MM.1S (cell line): Measurements from ENCODE around the gene NFE2L3.

ENCODE experiments used
- DNase-seq: peaks from one replicate; pipeline ENCODE4 v3.0.0-alpha.2; 2015
- H2AFZ ChIP-seq: fragments of 300-600 bp; sonication (generic); 2 replicates; pipeline ENCODE4 v1.6.0; 2016; ENCODE audit warnings: antibody characterized with exemption, low read length
- H3F3A ChIP-seq: fragments of 300-600 bp; sonication (generic); 2 replicates; pipeline ENCODE4 v1.6.1; 2016; ENCODE audit warnings: mild to moderate bottlenecking, antibody characterized with exemption, low read length, moderate library complexity, mixed read lengths; ENCODE audit not compliant: insufficient read depth
- H3K27ac ChIP-seq: fragments of 300-600 bp; sonication (generic); 2 replicates; pipeline ENCODE4 v1.5.1; 2016; ENCODE audit warnings: mild to moderate bottlenecking, low read length
- H3K27me3 ChIP-seq: fragments of 300-600 bp; sonication (generic); replicated peaks from 2 replicates; pipeline ENCODE4 v1.6.0; 2016; ENCODE audit warnings: low read length; ENCODE audit not compliant: insufficient read depth
- H3K36me3 ChIP-seq: fragments of 300-600 bp; sonication (generic); replicated peaks from 2 replicates; pipeline ENCODE4 v1.6.1; 2016; ENCODE audit warnings: mild to moderate bottlenecking, low read length, mixed read lengths; ENCODE audit not compliant: insufficient read depth
- H3K4me1 ChIP-seq: fragments of 300-600 bp; sonication (generic); 2 replicates; pipeline ENCODE4 v1.6.1; 2016; ENCODE audit warnings: low read length, mixed read lengths
- H3K4me2 ChIP-seq: fragments of 300-600 bp; sonication (generic); 2 replicates; pipeline ENCODE4 v1.6.0; 2016; ENCODE audit warnings: low read depth, low read length
- H3K4me3 ChIP-seq: fragments of 300-600 bp; sonication (generic); 2 replicates; pipeline ENCODE4 v1.5.1; 2016; ENCODE audit warnings: low read length, mixed read lengths
- H3K79me2 ChIP-seq: fragments of 300-600 bp; sonication (generic); 2 replicates; pipeline ENCODE4 v1.6.1; 2016; ENCODE audit warnings: mixed run types, low read length, mixed read lengths
- H3K9ac ChIP-seq: fragments of 300-600 bp; sonication (generic); 2 replicates; pipeline ENCODE4 v1.6.1; 2016; ENCODE audit warnings: low read length, mixed read lengths
- H3K9me2 ChIP-seq: fragments of 300-600 bp; sonication (generic); replicated peaks from 2 replicates; pipeline ENCODE4 v1.6.1; 2016; ENCODE audit warnings: mild to moderate bottlenecking, low read length, mixed read lengths; ENCODE audit not compliant: insufficient read depth
- H3K9me3 ChIP-seq: fragments of 300-600 bp; sonication (generic); replicated peaks from 2 replicates; pipeline ENCODE4 v1.6.1; 2016; ENCODE audit warnings: mild to moderate bottlenecking, low read length, mixed read lengths; ENCODE audit not compliant: insufficient read depth
- H4K20me1 ChIP-seq: fragments of 300-600 bp; sonication (generic); 2 replicates; pipeline ENCODE4 v1.6.1; 2016; ENCODE audit warnings: mild to moderate bottlenecking, low read length, moderate library complexity, mixed read lengths; ENCODE audit not compliant: insufficient read depth
- CTCF ChIP-seq: fragments of 300-600 bp; sonication (generic); IDR thresholded peaks from 2 replicates; pipeline ENCODE4 v1.5.1; 2016; ENCODE audit warnings: antibody characterized with exemption, low read length, mixed read lengths
- EZH2 ChIP-seq: fragments of 300-600 bp; sonication (generic); optimal IDR thresholded peaks from 2 replicates; pipeline ENCODE3; 2017; ENCODE audit warnings: low read depth, mild to moderate bottlenecking, antibody characterized with exemption, low read length, mixed read lengths
- EZH2phosphoT487 ChIP-seq: fragments of 300-600 bp; sonication (generic); IDR thresholded peaks from 2 replicates; pipeline ENCODE4 v1.6.1; 2018; ENCODE audit warnings: antibody characterized with exemption, low read length

The NFE2L3 gene

GRCh38 chr7:26143298-26144048 lies 8.5 kb upstream of the NFE2L3 start:
- DNase-seq = no peak
- TF ChIP-seq CTCF (no peak), EZH2phosphoT487 (no peak), EZH2 (no peak)

DNA sequence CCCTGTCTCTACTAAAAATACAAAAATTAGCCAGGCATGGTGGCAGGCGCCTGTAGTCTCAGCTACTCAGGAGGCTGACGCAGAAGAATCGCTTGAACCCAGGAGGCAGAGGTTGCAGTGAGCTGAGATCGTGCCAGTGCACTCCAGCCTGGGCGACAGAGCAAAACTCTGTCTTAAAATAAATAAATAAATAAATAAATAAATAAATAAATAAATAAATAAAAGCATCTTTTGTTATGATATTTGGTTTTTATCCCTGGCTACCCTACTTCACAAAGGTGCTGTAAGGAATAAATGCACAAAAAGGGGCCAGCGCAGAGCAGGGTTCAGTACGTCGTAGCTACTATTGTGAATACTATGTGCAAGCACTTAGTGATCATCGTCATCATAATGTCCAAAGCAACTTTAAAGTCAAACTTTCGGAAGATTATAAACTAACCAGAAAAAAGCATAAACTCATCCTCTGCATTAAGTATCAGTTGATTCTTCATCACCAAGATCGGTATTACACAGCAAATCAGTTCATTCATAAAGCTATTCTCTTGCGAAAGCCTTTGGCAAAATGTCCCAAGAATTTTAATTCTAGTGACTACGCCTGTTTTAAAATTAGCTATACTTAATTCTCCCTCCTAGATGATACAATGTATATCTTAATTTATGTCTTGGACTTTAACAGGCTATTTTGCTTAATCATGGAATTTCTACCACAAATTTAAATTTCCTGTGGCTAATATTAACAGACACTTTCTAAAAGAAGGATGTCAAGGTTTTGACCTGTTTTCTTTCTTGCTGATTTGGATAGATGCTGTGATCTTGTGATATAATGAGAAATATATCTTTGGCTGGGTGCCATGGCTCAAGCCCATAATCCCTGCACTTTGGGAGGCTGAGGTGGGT lies 7.6 kb upstream of the NFE2L3 start:
- no peaks in the 10 kb centered on the region for H3K9me3 ChIP-seq
- no peak overlapping the region for H3K4me2 ChIP-seq
- H3K4me3 ChIP-seq = no peak overlapping the region
- no peaks in the 10 kb centered on the region for H3K4me1 ChIP-seq
- H4K20me1 ChIP-seq = no peaks in the 10 kb centered on the region
- no peak overlapping the region for H3K27ac ChIP-seq
- no peaks in the 10 kb centered on the region for H3K27me3 ChIP-seq
- no peaks in the 10 kb centered on the region for H3K79me2 ChIP-seq
- no peak for DNase-seq
- no peak overlapping the region for H3K9ac ChIP-seq
- H3K36me3 ChIP-seq = no peaks in the 10 kb centered on the region
- TF ChIP-seq CTCF = no peak
- TF ChIP-seq EZH2 = no peak
- no peak for TF ChIP-seq EZH2phosphoT487
- no peaks in the 10 kb centered on the region for H3F3A ChIP-seq
- H3K9me2 ChIP-seq = no peaks in the 10 kb centered on the region
- H2AFZ ChIP-seq = no peak overlapping the region

More at GRCh38 chr7:26143298-26144048, 8.5 kb upstream of the NFE2L3 start:
- H3F3A ChIP-seq = no peaks in the 10 kb centered on the region
- no peak overlapping the region for H3K9ac ChIP-seq
- H3K4me2 ChIP-seq = no peak overlapping the region
- H3K4me1 ChIP-seq = no peaks in the 10 kb centered on the region
- H3K9me3 ChIP-seq = no peaks in the 10 kb centered on the region
- no peaks in the 10 kb centered on the region for H3K27me3 ChIP-seq
- no peak overlapping the region for H2AFZ ChIP-seq
- no peak overlapping the region for H3K27ac ChIP-seq
- H3K4me3 ChIP-seq = no peak overlapping the region
- H3K79me2 ChIP-seq = no peaks in the 10 kb centered on the region
- H3K9me2 ChIP-seq = no peaks in the 10 kb centered on the region
- H3K36me3 ChIP-seq = no peaks in the 10 kb centered on the region
- H4K20me1 ChIP-seq = no peaks in the 10 kb centered on the region

DNA sequence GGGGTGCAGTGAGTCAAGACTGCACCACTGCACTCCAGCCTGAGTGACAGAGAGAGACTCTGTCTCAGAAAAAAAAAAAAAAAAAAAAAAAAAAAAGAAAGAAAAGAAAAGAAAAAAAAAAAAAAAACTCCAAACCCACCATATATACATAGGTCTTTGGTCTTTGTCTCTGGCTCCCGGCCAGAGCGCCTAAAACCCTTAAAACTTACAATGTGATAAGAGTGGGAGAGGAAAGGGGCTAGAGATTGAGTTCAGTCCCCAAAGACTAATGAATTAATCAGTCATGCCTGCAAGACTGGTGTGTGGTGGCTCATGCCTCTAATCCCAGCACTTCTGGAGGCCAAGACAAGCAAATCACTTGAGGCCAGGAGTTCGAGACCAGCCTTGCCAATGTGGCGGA lies 6.8 kb upstream of the NFE2L3 start:
- Histone ChIP-seq H2AFZ (no peak overlapping the region), H3K9me3 (no peaks in the 10 kb centered on the region), H4K20me1 (no peaks in the 10 kb centered on the region), H3K27me3 (no peaks in the 10 kb centered on the region), H3K4me2 (no peak overlapping the region), H3K79me2 (no peaks in the 10 kb centered on the region), H3K4me1 (no peaks in the 10 kb centered on the region), H3K9ac (no peak overlapping the region), H3K4me3 (no peak overlapping the region), H3K36me3 (no peaks in the 10 kb centered on the region), H3K27ac (no peak overlapping the region), H3F3A (no peaks in the 10 kb centered on the region), H3K9me2 (no peaks in the 10 kb centered on the region)
- DNase-seq = no peak
- no peak for TF ChIP-seq EZH2
- TF ChIP-seq CTCF = no peak
- no peak for TF ChIP-seq EZH2phosphoT487
